Body of pancreas (tissue), 4 donors: ENCODE results near the gene SLC7A4. TPM values are rescaled to one million over a fixed set of nuclear protein-coding genes. Genes with fewer than 3 reads are reported as not detected.
A peak's percentile ranks its signal among the peaks of the same experiment; 100 is the strongest.

ENCODE experiments used
- ATAC-seq: fragments of 150-250 bp; one replicate; pipeline ENCODE4 v1.9.1; 2016
- DNase-seq, 4 donors: peaks; one replicate each; pipeline ENCODE4 v3.0.0-alpha.2; 2019
- H3K27ac ChIP-seq, 4 donors: fragments of 200-600 bp; sonication (generic); 1 replicate in 3 of 4; 2 replicates in 1 of 4; pipeline versions ENCODE4 v1.5.1 to v1.6.1; 2016 to 2019; ENCODE audit warnings: mild to moderate bottlenecking in 1 of 4, mixed read lengths in 1 of 4, moderate library complexity in 1 of 4
- H3K27me3 ChIP-seq, 2 donors: fragments of 200-600 bp; sonication (generic); one replicate each; pipeline ENCODE4 v1.6.0; 2016; ENCODE audit warnings: mild to moderate bottlenecking in 1 of 2
- H3K36me3 ChIP-seq, 2 donors: fragments of 200-600 bp; sonication (generic); replicated peaks in 1 of 2; 2 replicates each; pipeline ENCODE4 v1.5.1; 2016; ENCODE audit warnings: low read depth in 2 of 2; ENCODE audit not compliant: insufficient read depth in 1 of 2
- H3K4me1 ChIP-seq: fragments of 200-600 bp; sonication (generic); one replicate; pipeline ENCODE4 v1.6.0; 2016
- H3K4me3 ChIP-seq, 2 donors: fragments of 200-600 bp; sonication (generic); 1 replicate in 1 of 2; 2 replicates in 1 of 2; pipeline ENCODE4 v1.5.1; 2016 to 2019
- H3K9me3 ChIP-seq, 3 donors: fragments of 200-600 bp; sonication (generic); 1 replicate in 2 of 3; 2 replicates in 1 of 3; pipeline ENCODE4 v1.5.1; 2016
- CTCF ChIP-seq, 7 experiments: fragments of 450-650 bp in 4 of 7; fragments of 200-600 bp in 3 of 7; sonication (generic) in 3 of 7; IDR thresholded peaks; one replicate each; pipeline ENCODE4 v1.5.1; 2016 to 2019; ENCODE audit warnings: antibody characterized with exemption in 7 of 7
- POLR2A ChIP-seq, 3 donors: fragments of 450-650 bp; IDR thresholded peaks; one replicate each; pipeline ENCODE4 v1.6.1; 2016; ENCODE audit warnings: antibody characterized with exemption in 3 of 3, mild to moderate bottlenecking in 2 of 3
- WGBS, 2 donors: methylation state at CpG; one replicate each; pipeline ENCODE4 v1.1.5; 2017; 5-methylcytosine and 5-hydroxymethylcytosine counted together
- intact Hi-C: fragments of 100-400 bp; cut with DNase I; formaldehyde crosslinking; loops from one replicate; pipeline ENCODE4 v1.15.1; 2023
- total RNA-seq, 2 donors: library from RNA; depleted of rRNA; stranded (reverse); fragments of >200 nt; gene quantifications; one replicate each; pipeline ENCODE4 v1.1.0, GENCODE V29; 2016

The SLC7A4 gene
- total RNA-seq, 2 donors from 2014 or later: 1.3 to 1.8 TPM

- Histone ChIP-seq H3K27me3 (no peaks in the 10 kb centered on the region), H3K9me3 (no peaks in the 10 kb centered on the region), H3K36me3 (peaks cover 0 to 5% of the 10 kb centered on the region in 2 donors), H3K27ac (no peak overlapping the region), H3K4me1 (peaks cover 35% of the 10 kb centered on the region), H3K4me3 (no peak overlapping the region)
- whole genome bisulfite sequencing, 2 donors: 39 to 73% methylated on average over 4 of the region's 4 CpGs
- ATAC-seq (no peak), DNase-seq (no peak)
- intact Hi-C loops: no loop called here
- TF ChIP-seq POLR2A (IDR thresholded peaks at IDR 0.05): no peak
- TF ChIP-seq CTCF (IDR thresholded peaks at IDR 0.05): no peak
Observed at GRCh38 chr22:21003782-21004181, 28.6 kb downstream of the SLC7A4 start.

GRCh38 chr22:21001601-21002325, 30.6 kb downstream of the SLC7A4 start, which contains the start of gene THAP7:
THAP7 (minus strand) TSS chr22:21002118; CDS start chr22:21001911, 207 bp downstream.
- Histone ChIP-seq H3K9me3 (no peaks in the 10 kb centered on the region), H3K4me1 (peaks cover 35% of the 10 kb centered on the region), H3K27ac (peak within 1 kb of the TSS; percentile 96 to 99 (median 98)), H3K4me3 (peak within 1 kb of the TSS; percentile 24 to 68), H3K27me3 (no peaks in the 10 kb centered on the region), H3K36me3 (peaks cover 0 to 5% of the 10 kb centered on the region in 2 donors)
- peak; percentile 95 for ATAC-seq
- DNase-seq: peak; percentile 96 to 97 (median 96)
- intact Hi-C loops: no loop called here
- WGBS, 2 donors: 0% methylated on average over 83 of the region's 83 CpGs; no CpG with 5 or more reads in 1 of the 2 donors
- TF ChIP-seq POLR2A (IDR thresholded peaks at IDR 0.05) (peak; percentile 63 to 86 (median 84)), CTCF (IDR thresholded peaks at IDR 0.05) (no peak)

GRCh38 chr22:21000987-21001600, 31.3 kb downstream of the SLC7A4 start:
- Histone ChIP-seq H3K4me3 (peak overlapping the region; percentile 24 to 68), H3K27me3 (no peaks in the 10 kb centered on the region), H3K27ac (peak overlapping the region; percentile 96 to 99 (median 98)), H3K36me3 (peaks cover 0 to 5% of the 10 kb centered on the region in 2 donors), H3K9me3 (no peaks in the 10 kb centered on the region), H3K4me1 (peaks cover 35% of the 10 kb centered on the region)
- ATAC-seq (no peak), DNase-seq (no peak)
- intact Hi-C loops: no loop called here
- TF ChIP-seq CTCF (IDR thresholded peaks at IDR 0.05): no peak
- TF ChIP-seq POLR2A (IDR thresholded peaks at IDR 0.05): no peak
- whole genome bisulfite sequencing, 2 donors: 2% methylated on average over 26 of the region's 26 CpGs; no CpG with 5 or more reads in 1 of the 2 donors

GRCh38 chr22:21000207-21000986, 32.0 kb downstream of the SLC7A4 start:
- Histone ChIP-seq H3K4me3 (no peak overlapping the region), H3K9me3 (no peaks in the 10 kb centered on the region), H3K4me1 (peaks cover 35% of the 10 kb centered on the region), H3K27me3 (no peaks in the 10 kb centered on the region), H3K36me3 (peaks cover 0 to 5% of the 10 kb centered on the region in 2 donors), H3K27ac (peak overlapping the region in 3 of 4 donors; percentile 96 to 99 (median 98))
- intact Hi-C loops: no loop called here
- TF ChIP-seq POLR2A (IDR thresholded peaks at IDR 0.05): no peak
- no peak for TF ChIP-seq CTCF (IDR thresholded peaks at IDR 0.05)
- 43 to 46% methylated on average over 19 to 22 of the region's 22 CpGs for WGBS, 2 donors
- DNase-seq: no peak
- no peak for ATAC-seq
